ENCODE results near the gene RND3.

RND3 gene, protein sequence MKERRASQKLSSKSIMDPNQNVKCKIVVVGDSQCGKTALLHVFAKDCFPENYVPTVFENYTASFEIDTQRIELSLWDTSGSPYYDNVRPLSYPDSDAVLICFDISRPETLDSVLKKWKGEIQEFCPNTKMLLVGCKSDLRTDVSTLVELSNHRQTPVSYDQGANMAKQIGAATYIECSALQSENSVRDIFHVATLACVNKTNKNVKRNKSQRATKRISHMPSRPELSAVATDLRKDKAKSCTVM

DNA sequence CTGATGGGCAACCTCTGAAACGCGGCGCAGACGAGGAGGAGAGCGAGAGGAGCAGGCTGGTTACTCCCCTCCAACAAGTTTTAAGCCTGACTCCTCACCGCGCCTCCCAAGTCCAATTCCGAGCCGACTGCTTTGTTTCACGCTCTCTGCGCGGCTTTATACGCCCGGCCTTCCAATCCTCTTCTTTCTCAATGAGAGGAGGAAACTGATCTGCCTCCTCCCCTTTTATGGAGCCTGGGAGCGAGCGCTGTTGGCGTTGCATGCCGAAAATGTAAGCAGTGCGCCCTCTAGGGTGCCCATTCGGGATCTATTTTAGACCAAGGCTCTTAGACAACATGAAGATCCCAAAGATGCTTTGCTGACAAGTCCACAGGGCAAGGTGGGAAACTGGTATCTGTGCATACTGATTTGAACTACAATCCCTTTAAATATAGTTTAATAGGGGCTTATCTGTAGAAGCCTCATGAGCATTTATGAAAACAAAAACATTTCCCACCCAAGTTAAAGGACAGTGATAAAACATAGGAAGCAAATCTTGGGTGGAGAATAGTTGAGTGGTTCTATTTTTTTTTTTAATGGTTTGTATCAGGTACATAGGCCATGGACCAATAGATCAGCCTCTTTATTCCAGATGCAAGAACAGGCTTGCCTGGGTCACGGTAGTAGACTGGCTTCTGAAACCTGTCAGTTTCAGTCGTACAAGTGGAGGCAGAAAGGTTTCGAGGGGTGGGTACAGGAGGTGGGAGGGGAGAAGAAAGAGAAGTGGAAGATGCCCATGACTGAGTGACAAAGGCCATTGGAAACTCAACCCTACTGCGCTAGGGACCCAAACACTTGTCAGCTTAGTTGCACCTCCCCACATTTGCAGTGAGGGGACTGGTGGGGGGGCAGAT lies at the start of gene RND3:
Gene RND3 (minus strand): TSS at position 131 of the 893 bp plus-strand sequence. CDS start 250 bp downstream, outside the sequence.
- DNase-seq: peak; percentile 79

DNA sequence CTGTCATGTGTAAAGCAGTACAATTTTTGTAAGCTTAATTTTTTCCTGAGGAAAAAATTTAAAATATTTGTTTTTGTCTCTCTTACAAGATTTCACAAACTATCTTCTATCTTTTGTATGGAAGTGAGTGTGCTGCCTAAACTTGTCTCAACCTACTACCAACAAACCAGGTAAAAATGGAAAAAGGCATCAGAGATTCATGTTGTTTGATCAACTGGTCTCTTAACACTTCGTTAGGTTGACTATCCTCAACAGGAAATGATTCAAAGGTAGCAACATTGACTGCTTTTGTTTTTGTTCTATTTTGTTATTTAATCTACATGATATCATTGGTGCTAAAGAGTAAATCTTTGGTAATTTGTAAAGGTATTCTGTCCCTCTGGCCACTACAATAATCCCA lies 47.7 kb upstream of the RND3 start:
- DNase-seq: no peak

DNA sequence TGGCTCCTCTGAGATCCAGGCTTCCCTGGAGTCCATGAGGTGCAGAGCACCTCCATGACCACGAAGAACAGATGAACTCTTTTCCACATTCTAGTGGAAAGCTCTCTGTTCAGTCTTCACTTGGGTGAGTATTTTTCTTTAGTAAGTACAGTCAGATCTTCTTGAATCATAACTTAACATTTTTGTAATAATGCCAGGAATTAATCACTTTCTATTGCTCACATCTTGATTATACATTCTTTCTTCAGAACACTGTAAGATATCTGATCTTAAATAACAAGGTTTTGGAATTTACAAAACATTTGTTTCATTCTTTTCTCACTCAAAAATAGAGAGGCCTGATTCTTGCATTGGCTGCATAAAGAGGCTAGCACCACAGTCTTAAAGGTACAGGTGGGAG lies 45.4 kb upstream of the RND3 start:
- no peak for DNase-seq

DNA sequence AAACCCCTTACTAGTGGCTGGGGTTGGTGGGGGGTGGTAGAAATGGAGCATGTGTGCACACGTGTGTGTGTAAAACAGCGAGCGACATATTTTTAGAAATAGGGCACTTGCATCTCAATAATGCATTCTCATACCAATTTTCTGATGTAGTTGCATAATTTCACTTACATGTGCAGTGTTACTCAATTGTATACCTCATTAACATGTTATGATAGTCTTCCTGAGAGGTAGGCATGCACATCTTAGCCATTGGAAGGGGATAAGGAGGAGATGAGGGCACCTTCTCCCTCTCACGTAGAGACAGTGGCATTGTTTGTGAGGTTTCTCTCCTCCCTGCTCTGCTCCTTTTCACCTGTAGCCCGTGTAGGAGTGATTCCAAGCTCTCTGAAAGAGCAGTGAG lies 44.6 kb upstream of the RND3 start:
- no peak for DNase-seq

DNA sequence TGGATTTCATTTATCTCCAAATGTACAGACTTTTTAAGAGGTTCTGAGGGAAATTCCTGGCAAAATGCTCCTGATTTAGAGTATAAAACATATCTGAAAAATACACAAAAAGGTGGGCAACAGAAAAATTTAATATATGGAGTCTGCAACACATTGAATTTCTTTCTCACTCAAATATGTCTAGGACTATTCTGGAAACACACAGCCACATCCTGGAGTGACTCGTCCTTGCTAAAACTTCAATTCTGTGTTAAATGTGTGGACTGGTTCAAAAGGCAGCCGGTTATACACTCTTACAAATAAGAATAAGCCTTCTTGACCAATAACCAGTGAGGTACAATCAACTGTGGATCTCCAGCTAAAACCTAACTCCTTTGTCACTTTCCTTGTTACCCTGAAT lies 44.1 kb upstream of the RND3 start:
- no peak for DNase-seq

DNA sequence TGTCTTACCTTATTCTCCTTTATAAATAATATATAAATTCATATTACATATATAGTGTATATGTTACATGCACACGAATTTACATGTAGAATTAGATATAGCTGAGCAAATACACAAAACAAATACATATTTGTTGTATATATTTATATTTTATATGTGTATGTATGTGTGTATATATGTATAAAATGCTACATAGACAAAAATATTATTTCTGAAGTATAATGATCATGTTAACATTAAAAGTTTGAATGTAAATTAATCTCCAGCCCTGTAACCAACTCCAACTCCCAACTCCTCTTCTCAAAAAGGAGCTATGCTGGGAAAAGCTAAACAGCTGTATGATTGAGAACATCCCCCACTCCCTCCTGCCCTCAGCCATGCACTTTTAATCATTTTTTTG lies 42.7 kb upstream of the RND3 start:
- no peak for DNase-seq

DNA sequence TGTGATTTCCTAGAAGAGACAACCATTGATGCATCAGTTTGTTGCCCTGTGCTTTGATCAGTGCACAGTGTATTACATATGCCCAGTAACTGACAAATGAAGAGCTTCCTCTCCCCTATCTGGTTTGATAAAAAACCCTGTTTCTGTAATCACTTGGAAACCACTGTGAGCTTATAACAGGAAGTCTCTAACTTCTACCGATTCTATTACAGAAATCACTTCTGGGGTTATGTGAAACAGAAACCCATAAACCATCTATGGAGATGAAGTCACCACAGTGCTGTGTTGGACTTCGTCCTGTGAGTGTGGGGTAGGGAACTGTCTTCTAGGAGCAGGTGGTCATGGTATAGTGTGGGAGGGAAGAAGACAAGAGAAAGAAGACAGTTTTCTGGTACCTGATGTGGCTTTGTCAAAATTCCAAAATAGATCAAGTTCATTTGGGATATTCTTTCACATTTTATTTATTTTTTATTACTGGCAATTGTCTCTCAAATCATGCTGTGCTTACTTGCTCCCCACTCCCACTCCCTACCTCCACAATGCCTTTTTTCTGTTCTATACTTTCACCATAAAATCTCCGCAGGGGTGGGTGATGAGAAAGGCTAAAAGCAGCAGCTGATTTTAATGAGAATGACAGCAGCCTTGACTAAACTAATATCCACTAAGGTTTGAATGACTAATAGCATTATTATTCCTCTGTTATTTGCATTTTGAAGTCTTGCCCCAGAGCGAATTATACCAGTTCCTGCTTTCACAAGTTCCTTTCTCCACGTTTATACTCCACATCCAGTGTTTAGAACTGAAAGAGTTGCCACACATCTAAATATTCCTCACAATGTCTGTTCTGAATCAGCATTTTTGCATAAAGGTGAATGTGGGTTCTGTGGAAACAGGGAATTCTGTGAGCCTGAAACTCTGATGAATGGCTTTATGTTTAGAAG lies 41.7 kb upstream of the RND3 start:
- peak; percentile 48 for DNase-seq

DNA sequence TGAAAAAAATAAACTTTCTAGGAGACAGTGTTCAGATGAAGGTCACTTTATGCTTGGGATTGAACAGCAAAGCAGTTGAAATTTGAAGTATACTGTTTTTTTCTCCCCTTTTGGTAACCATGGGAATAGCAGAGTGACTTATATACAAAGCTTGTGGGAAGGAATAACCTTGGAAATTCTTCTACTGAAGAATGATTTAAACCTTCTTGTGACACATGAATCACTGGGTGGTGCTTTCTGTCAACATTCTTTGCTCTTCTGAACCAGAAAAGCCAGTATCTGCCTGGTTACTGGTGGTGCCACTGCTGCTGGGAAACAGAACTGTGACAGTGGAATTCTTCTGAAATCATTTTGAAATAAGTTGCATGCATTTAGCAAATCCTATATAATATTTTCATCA lies 39.4 kb upstream of the RND3 start:
- no peak for DNase-seq

DNA sequence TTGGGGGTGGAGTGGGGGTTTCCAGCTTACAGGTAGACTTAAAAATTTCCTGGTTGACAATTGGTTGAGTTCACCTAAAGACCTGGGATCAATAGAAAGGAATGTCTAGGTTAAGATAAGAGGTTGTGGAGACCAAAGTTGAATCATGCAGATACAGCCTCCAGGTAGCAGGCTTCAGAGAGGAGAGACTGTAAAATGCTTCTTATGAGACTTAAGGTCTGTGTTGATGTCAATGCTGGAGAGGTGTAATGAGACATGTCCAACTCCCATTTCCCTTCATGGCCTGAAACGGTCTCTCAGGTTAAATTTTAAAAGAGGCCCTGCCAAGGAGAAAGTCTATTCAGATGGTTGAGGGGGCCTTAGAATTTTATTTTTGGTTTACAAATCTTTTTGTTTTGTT lies 38.5 kb upstream of the RND3 start:
- no peak for DNase-seq

DNA sequence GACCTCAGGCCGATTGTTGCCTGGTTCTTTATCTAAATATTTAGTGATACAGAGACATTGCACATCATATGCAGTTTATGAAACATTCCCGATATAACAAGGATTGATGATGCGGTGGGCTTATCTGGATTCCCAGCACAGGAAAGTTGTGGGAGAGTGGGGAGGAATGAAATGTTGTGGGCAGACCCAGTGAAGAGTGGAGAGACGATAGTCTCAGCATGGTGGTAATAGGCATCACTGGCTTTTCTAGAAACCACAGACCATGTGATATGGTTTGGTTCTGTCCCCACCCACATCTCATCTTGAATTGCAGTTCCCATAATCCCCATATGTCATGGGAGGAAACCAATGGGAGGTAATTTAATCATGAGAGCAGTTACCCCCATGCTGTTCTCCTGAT lies 34.8 kb upstream of the RND3 start:
- peak; percentile 36 for DNase-seq

DNA sequence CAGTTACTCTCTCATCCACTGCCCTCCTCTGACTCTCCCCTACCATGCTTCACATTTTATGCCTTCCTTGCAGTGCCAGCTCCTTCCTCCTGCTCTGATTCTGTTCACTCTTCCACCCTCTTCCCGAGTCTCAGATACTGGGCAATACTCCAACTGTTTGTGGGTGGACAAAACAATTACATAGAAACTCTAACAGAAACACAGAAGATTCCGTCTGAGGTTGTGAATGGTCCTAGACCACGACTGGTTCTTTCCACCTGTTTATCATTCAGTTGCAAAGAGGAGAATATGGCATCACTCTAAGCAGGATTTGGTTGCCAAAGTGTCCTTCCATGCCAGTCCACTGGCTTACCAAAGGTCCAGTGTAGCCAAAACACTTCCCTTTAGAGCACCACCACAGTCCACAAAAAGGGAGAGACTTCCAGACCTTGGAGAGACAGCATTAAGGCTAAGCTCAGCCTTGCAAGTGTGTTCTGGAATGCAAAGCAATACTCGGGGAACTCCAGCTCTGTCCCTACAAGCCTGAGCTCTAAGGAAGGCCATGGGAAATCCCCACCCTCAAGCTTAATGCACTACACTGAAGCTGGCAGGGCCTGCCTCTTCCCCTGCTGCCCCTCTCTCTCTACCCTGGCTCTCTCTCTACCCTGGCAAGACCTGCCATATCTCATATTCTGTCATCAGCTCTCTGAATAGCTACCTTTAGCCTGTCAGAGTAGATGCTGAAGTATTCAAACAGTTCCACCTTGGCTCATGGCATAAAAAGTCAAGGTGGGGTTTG lies 33.6 kb upstream of the RND3 start:
- DNase-seq: no peak

DNA sequence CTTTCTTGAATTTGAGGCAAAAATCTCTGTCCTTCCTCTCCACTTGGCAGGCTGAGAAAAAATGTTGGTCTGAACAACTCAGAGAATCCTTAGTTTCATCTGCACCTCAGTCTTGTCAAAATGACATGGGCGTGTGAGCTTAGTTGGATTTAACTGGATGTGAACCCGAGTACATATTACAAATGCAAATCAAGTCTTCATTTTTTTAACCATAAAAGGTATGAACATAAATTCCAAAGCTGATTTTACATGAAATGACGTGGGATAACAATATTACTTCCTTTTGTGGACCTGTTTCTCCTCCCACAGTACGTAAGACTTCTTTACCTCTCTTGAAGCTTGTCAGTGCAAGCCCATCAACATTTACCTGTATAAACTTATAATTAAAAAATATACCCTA lies 32.6 kb upstream of the RND3 start:
- DNase-seq: no peak

DNA sequence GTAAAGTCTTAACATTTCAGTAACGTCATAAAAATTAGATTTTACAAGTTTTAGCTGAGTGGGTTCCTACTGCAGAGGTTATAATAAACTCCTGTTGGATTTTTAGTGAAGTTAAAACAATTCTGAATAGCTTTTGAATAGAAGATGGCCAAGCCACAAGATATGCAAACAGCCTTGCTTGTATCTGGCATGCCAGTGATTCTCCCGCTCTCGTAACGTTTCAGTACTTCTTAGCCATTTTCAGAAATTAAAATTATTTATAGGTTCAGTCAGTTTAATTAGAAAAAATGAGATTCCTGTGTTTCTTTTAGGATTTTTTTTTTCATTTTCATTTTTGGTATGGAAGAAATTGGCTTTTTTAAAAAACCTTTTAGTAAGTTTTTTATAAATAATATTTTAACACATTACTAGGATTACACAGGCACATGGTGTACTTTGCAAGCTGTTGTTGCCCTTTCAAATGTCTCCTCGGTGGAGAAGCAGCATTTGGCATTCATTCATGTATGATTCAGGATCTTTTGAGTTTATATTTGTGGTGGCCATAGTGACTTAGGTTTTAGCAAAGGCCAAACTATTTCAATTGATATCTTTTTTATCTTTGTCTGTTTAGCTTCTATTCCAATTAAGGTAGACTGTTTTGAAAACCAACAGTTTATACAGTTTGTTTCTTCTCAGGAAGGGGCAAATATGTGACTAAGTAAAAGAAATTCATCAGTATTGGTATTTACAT lies 30.6 kb upstream of the RND3 start:
- DNase-seq: no peak

DNA sequence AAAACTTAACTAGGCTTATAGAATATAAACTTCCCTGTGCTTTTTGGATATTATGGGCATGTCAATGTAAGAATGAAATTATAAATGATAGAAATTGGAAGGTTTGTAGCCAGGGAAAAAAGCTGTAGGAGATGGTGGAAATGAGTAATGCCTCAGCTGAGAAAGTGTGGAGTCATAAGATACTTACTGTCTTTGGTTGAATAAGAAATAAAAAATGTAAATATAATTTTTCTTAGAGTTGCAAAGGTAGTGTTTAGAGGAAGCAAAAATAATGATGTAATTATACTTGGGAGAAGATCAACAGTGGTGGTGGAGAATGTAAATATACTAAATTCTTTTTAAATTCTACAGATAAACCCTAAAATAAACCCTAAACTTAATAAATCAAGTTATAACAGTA lies 26.2 kb upstream of the RND3 start:
- no peak for DNase-seq

DNA sequence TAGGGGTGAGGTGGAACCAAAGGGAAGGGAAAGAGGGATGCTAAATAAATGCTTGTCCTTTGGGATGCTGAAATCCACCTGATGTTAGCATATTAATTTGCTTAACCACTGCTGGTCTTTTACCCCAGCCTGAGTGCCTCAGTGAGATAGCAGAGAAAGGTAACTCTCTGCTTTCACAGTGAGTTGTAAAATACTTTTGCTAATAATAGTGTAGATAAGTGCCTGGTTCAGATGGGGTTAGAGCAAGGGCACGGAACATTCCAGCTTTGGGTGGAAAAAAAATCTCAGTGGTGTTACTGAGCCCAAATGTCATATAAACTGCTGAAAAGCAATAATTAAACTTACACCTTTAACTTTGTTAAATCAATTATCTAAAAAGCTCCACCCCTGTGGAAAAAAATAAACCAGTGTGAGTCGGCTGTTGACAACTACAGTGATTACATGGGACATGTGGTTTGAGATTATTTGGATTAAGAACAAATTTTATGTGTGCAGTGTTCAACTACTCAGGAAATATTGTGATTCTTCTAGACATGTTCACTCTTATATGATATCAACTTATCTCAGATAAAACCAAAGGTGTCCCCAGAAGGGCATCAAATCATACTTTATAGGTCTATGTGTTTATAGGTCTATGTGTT lies 21.1 kb upstream of the RND3 start:
- no peak for DNase-seq

DNA sequence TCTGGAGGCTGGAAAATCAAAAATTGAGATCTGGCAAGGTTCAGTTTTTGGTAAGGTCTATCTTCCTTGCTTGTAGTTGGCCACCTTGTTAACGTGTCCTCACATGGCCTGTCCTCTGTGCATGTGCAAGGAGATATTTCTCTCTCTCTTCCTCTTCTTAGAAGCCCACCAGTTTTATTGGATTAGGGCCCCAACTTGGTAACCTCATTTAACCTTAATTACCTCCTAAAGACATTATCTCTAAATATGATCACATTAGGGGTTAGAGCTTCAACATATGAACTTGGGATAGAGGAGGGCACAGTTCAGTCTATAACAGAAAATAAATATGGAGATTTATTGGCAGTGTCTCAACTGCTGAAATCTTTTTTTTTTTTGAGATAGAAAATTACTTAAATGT lies 19.6 kb upstream of the RND3 start:
- no peak for DNase-seq

DNA sequence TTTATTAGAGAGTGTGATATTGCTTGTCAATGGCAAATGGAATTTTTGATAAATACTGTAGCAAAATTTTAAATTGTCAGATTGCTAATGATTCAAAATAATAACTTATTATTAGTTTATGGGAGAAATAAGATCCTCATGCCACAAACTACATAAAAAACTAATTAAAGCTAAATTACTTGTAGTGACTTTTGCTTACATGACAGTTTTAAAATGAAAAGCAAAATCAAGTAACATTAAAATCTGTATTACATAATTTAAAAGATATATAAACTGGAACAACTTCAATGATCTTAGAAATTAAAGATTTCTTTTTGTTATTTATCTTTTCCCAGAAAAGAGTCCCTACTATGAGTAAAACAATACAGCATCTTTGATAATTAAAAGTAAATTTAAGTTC lies 17.7 kb upstream of the RND3 start:
- DNase-seq: no peak

DNA sequence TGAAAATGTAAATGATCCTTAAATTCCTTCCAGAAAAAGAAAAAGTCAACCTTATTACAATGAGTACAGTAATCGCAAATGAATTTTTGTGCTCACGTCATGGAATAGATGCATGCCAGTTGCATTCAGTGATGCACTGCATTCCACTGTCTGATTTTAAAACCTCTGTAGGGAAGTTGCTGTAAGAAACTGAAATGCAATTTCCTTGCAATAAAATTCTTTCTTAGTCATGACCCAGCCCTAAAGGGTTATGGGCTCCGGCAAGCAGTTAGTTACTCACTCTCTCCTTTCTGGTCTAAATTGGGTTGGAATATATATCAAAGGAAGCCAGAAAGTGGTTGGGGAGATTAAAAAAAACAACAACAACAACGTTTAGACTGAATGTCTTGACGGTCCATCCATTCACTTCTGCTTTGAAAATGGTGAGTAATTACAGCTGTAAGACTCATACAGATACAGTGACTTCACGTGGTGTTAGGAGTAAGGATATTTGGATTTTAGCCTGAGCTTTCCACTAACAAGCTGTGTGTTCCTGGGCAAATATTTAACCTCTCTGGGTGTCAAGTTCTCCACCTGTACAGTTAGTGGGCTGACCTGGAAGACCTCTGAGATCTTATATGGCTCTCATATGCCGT lies 8.6 kb upstream of the RND3 start:
- DNase-seq: peak; percentile 34

DNA sequence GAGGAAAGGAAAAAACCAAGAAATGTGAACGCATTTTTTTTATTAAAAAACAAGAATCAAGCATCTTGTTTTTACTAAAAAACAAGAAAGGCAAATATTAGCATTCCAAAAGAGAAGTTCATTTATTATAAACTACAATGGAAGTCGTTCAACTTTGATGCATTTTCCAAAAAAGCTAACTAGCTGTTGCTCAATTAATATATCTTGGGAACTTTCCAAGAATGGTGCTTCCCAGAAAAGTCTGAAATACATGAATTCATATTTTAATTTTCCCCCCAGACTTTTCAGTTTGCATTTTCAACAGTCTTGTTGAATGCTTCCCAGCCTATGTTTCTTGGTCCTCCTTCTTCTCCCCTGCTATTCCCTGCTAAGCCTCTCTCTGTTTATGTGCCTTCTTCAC lies 7.5 kb upstream of the RND3 start:
- no peak for DNase-seq

DNA sequence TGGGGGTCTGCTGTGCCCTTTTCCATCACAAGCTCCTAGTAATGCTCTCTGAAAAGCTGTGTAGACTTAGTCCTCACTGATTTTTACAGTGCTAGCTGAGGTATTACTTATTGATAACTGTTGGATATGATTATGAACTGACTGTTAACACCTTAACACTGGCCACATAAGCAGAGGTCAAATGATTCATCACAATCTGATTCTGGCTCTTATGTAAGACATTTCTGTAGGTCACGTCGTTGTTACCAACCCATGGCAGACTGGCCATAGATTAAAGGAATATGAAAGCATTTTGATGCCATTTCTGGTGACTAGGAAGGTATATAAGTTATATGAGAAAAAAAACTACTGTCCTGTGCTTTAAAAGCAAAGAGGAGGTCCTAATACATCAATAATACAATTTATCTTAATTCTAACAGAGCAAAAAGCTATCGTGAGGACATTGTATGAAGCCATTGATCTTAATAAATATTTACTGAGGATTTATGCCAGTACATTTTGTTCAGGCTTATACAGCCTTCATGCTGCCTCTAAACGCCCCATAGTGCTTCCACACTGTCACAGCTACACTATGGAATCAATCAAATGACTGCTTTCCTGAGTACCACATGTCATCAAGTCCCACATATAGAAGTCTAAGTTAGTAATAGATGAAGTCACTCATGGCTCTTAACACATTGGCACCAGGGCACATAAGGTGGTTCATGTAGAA lies 6.9 kb upstream of the RND3 start:
- no peak for DNase-seq
